ENCODE data around the gene RGS21. TPM values are rescaled to one million over a fixed set of nuclear protein-coding genes. Genes with fewer than 3 reads are reported as not detected.

Gene RGS21
- total and polyA plus RNA-seq, 10 of the 15 experiments (the other 5 are each of a cell fraction or from before 2014, with no cell fraction given) = not detected

DNA sequence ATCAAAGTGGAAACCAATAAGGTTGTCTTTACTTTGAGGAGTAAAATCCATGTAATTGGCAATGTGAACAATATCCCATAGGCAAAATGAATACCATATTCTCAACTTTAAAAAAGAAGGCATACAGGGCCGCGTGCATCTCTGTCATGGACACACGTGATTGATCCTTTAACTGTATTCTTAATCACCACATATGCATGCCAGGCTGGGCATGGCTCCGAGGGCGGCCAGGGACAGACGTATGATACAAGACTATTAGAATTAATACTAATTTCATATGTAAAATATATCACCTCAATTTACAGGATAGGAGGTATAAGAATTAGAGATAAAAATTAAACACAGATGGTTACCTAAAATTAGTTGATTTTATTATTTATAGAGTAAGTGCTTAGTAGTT lies 11.2 kb downstream of the RGS21 start:
- in situ Hi-C loops (cut with MboI) (no loop called here), intact Hi-C loops (cut with micrococcal nuclease; ENCODE audit: unreplicated experiment) (no loop called here)
- RAD21 ChIA-PET (ENCODE audit: unreplicated experiment) = no interaction called here
- 28% methylated on average over 6 of the region's 6 CpGs for WGBS (ENCODE audit: insufficient coverage, insufficient replicate concordance, low lambda C conversion rate, missing lambda C conversion rate)
- DNase-seq (ENCODE audit: low read depth, low spot score) (no peak), ATAC-seq (no peak), FAIRE-seq (no peak)
- Histone ChIP-seq H3K27me3 (replicated peaks in 1 of 2; ENCODE audit: control insufficient read depth in 2 of 2, insufficient read depth in 2 of 2, low read length in 1 of 2) (no peaks in the 10 kb centered on the region), H3K9ac (ENCODE audit: control insufficient read depth, insufficient read depth, low read length) (no peak overlapping the region), H3K4me3 (no peak overlapping the region), H3K27ac (ENCODE audit: control insufficient read depth, insufficient read depth) (no peak overlapping the region), H3K4me2 (ENCODE audit: control insufficient read depth, insufficient read depth) (no peak overlapping the region), H4K20me1 (ENCODE audit: control insufficient read depth, insufficient read depth) (no peaks in the 10 kb centered on the region), H2AFZ (ENCODE audit: control insufficient read depth, low read depth, low read length) (no peak overlapping the region), H3K4me1 (ENCODE audit: control insufficient read depth, insufficient read depth, low read length) (no peaks in the 10 kb centered on the region), H3K79me2 (ENCODE audit: control insufficient read depth, insufficient read depth, low read length) (no peaks in the 10 kb centered on the region), H3K36me3 (ENCODE audit: control insufficient read depth in 2 of 2, insufficient read depth in 2 of 2, low read length in 1 of 2) (no peaks in the 10 kb centered on the region), H3K9me3 (replicated peaks; ENCODE audit: control insufficient read depth, insufficient read depth, low read length) (no peaks in the 10 kb centered on the region)
- TF ChIP-seq CBX5 (IDR thresholded peaks at IDR 0.05; ENCODE audit: low read depth) (no peak), EGR1 (IDR thresholded peaks at IDR 0.05; ENCODE audit: borderline replicate concordance in 1 of 2, low read depth in 2 of 2, low read length in 2 of 2) (no peak), FOXM1 (IDR thresholded peaks at IDR 0.05; ENCODE audit: low read depth, low read length) (no peak), MYC (IDR thresholded peaks at IDR 0.05; ENCODE audit: insufficient read depth, insufficient read length, insufficient replicate concordance, low read length, severe bottlenecking) (no peak)
- TF ChIP-seq, protein P1, sequence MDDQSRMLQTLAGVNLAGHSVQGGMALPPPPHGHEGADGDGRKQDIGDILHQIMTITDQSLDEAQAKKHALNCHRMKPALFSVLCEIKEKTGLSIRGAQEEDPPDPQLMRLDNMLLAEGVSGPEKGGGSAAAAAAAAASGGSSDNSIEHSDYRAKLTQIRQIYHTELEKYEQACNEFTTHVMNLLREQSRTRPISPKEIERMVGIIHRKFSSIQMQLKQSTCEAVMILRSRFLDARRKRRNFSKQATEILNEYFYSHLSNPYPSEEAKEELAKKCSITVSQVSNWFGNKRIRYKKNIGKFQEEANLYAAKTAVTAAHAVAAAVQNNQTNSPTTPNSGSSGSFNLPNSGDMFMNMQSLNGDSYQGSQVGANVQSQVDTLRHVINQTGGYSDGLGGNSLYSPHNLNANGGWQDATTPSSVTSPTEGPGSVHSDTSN (IDR thresholded peaks at IDR 0.05; ENCODE audit: insufficient replicate concordance, low read depth, low read length) = no peak
- TF ChIP-seq, protein P2, sequence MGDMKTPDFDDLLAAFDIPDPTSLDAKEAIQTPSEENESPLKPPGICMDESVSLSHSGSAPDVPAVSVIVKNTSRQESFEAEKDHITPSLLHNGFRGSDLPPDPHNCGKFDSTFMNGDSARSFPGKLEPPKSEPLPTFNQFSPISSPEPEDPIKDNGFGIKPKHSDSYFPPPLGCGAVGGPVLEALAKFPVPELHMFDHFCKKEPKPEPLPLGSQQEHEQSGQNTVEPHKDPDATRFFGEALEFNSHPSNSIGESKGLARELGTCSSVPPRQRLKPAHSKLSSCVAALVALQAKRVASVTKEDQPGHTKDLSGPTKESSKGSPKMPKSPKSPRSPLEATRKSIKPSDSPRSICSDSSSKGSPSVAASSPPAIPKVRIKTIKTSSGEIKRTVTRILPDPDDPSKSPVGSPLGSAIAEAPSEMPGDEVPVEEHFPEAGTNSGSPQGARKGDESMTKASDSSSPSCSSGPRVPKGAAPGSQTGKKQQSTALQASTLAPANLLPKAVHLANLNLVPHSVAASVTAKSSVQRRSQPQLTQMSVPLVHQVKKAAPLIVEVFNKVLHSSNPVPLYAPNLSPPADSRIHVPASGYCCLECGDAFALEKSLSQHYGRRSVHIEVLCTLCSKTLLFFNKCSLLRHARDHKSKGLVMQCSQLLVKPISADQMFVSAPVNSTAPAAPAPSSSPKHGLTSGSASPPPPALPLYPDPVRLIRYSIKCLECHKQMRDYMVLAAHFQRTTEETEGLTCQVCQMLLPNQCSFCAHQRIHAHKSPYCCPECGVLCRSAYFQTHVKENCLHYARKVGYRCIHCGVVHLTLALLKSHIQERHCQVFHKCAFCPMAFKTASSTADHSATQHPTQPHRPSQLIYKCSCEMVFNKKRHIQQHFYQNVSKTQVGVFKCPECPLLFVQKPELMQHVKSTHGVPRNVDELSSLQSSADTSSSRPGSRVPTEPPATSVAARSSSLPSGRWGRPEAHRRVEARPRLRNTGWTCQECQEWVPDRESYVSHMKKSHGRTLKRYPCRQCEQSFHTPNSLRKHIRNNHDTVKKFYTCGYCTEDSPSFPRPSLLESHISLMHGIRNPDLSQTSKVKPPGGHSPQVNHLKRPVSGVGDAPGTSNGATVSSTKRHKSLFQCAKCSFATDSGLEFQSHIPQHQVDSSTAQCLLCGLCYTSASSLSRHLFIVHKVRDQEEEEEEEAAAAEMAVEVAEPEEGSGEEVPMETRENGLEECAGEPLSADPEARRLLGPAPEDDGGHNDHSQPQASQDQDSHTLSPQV (IDR thresholded peaks at IDR 0.05) = no peak
- no TSS peak for BruUV-seq (replicated peaks)
- POLR2A ChIA-PET = no interaction called here
- CTCF ChIA-PET = no interaction called here
- SMC1A ChIA-PET (ENCODE audit: uncharacterized antibody, unreplicated experiment) = interaction anchor here (1.0 kb wide), 1 partner anchor 8 kb away, joined by 5 read pairs; no protein-coding TSS in a partner anchor

Data from GM12878 (cell line).